Stimulated activated naive CD8-positive, alpha-beta T cell treated with anti-CD3 and anti-CD28 coated beads, Interleukin-15, Interleukin-2, amounts not matched to agents 100 U/mL and 50 U/mL, for 24 hours (primary cell): ENCODE results near the gene UBE2R2.
"Not testable (repeated sequence)": the region's sequence is repeated elsewhere in the genome, so short reads cannot be mapped to it uniquely, and the experiment has no call there.

Experiments used
- ATAC-seq: fragments of 150-1000 bp; cut with Tn5 transposase; one replicate; pipeline ENCODE4 v1.10.0; 2021
- DNase-seq: peaks from one replicate; pipeline ENCODE4 v3.0.0; 2021

The UBE2R2 gene

DNA sequence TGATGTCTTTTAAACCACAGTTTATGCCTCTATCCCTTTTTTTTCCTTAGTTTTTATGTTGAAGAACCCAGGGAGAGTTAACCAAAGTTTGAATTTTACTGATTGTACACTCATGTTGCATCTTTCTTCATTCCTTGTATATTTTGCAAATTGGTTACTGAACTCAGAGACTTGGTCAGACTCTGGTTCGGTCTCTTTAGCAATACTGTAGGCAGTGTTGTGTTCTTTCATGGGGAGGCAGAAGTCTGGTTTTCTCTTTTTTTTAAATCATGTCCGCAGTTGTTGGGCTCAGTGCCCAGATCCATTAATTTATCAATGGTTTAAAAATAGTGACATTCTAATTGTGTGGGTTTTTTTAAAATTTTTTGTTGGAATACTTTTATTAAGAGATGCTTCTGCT, 23.4 kb downstream of the UBE2R2 start:
- ATAC-seq (no peak), DNase-seq (no peak)

DNA sequence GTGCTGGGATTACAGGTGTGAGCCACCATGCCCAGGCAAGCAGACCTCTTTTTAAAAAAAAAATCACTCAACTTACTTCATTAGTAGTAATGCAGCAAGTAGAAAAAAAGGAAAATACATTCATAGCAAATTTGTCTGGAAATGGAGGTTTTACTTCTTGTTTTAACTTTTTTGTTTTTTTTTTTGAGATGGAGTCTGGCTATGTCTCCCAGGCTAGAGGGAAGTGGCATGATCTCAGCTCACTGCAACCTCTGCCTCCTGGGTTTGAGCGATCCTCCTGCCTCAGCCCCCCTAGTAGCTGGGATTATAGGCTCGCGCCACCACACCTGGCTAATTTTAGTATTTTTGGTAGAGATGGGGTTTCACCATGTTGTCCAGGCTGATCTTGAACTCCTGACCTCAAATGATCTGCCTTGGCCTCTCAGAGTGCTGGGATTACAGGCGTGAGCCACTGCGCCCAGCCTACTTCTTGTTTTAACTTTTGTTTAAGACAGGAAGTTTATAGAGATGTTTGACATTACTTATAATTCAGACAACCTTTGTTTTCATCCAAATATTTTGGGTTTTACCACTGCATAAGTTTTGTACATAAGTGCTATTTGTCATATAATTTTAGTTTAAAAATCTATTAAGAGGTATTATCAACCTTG, 26.5 kb downstream of the UBE2R2 start:
- DNase-seq = no peak
- ATAC-seq = no peak

DNA sequence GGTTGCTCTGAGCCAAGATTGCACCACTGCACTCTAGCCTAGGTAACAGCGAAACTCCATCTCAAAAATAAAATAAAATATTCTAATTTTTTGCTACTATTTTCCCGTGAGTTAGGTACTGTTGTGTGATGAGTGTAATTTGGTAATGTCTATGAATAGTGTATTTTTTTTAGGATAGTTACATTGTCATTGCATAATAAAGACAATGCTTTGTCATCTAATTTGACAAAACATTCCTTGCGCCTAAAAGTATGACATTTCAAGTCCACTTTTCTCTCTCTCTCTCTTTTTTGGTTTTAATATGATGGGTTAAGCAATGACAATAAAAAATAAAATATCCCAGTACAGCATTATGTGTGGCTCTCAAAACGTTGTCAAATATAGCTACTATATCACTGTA, 29.3 kb downstream of the UBE2R2 start:
- no peak for DNase-seq
- ATAC-seq = no peak

DNA sequence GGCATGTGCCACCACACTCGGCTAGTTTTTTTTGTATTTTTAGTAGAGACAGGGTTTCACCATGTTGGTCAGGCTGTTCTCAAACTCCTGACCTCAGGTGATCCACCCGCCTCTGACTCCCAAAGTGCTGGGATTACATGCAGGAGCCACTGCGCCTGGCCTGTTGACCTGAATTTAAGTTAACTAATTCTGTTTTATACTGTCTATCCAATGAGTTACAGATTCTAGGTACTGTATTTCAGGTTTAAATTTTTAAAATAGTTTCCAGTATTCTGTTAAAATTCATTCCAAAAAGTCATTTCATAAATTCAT, 30.9 kb downstream of the UBE2R2 start:
- not testable (repeated sequence) for DNase-seq

DNA sequence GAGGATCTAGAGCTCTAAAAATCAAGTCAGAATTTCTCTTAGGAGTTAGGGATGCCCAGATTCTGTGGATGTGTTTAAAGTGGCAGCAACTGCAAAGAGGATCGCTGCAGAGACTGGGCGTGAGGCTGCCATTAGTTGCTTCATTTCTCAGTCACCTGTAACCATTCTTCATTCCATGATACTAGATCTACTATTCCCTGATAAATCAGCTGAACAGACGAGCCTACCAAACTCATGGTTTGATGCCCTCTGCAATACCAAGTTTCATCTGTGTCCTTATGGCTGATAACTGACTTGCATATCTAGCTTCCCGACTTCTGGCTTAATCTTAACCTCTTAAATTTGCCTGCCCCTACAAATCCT, 33.3 kb downstream of the UBE2R2 start:
- ATAC-seq = no peak
- no peak for DNase-seq

More for the DNA sequence above, 30.9 kb downstream of the UBE2R2 start:
- not testable (repeated sequence) for ATAC-seq

DNA sequence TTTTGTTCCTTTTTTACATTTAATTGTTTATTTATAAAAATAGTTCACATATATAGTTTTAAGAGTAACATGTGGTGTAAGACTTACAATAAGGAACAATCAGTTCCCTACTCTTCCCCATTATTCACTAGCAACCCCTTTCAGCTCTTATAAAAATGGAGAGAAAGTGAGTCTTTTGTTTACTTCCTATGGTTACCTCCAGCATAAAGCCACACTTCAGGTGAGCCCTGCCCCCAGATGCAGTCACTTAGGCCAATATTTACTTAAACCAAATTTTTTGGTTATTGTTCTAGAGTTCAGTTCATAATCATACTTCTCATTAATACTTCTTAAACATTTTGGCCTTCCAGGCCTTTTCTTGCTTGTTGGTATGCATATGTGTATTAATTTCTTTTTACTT, 33.7 kb downstream of the UBE2R2 start:
- ATAC-seq (no peak), DNase-seq (no peak)

DNA sequence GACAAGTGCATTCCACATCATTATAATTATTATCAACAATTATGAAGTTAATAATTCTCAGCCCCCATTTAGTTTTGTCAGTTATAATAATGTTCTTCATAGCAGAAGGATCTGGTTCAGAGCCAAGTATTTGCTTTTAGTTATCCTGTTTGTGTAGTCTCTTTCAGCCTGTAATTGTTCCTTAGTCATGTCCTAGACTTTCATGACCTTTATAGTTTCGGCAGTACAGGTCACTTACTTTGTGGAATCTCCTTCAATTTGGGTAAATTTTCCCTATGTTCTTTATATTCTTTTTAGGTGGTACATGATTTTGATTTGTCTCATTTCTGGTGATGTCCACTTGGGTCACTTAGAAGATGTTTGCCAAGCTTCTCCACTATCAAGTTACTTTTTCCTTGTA, 34.3 kb downstream of the UBE2R2 start:
- DNase-seq (no peak), ATAC-seq (no peak)

DNA sequence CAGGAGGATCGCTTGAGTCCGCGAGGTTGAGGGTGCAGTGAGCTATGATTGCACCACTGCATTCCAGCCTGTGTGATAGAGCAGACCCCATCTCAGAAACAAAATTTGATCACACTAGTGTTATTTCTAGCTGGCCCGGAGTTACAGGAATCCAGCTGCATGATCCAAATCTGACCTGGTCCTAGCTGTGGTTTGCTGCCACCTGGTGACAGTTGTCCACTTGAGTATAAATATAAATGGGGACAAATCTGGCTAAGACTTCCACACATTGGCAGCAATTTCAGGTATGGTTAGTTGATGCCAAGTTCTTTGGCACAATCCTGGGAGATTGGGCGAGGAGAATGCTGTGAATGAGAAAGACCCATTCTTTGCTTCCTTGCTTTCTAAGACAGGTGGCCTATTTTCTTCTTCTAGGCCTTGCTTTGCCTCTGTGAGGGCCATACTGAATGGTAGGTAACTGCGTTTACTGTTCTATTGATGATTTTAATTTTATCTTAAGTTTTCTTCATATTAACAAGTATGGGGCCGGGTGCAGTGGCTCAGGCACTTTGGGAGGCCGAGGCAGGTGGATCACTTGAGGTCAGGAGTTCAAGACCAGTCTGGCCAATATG, 35.4 kb downstream of the UBE2R2 start:
- DNase-seq = peak; percentile 43
- no peak for ATAC-seq

DNA sequence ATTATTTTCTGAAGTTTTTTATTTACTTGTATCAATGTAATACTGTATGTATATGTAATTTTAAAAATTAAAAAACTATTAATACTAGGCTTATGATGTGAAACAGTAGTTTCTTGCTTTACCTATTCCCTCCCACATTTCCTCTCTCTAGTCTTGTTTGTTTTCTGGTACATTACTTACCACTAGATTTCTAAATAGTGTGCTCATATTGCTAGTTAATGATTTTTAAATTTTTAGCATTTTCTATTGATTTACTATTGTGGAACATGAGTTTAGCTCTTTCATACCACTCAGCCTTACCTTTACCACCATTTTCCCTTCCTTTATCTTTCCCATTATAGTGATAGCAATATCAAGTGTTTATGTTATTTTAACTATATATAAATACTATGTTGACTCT, 39.3 kb downstream of the UBE2R2 start:
- DNase-seq = no peak
- ATAC-seq = no peak

DNA sequence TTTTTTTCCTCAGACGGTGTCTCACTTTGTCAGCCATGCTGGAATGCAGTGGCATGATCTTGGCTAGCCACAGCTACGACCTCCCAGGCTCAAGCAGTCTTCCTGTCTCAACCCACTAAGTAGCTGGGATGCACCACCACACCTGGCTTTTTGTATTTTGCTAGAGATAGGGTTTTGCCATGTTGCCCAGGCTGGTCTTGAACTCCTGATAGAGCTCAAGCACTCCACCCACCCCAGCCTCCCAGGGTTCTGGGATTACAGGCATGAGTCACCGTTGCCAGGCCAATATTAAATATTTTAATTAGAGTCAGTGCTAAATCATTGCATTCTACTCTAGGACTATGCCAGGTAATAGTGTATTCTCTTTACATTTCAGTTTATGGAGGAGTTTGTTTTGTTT, 41.5 kb downstream of the UBE2R2 start:
- ATAC-seq (no peak), DNase-seq (no peak)

DNA sequence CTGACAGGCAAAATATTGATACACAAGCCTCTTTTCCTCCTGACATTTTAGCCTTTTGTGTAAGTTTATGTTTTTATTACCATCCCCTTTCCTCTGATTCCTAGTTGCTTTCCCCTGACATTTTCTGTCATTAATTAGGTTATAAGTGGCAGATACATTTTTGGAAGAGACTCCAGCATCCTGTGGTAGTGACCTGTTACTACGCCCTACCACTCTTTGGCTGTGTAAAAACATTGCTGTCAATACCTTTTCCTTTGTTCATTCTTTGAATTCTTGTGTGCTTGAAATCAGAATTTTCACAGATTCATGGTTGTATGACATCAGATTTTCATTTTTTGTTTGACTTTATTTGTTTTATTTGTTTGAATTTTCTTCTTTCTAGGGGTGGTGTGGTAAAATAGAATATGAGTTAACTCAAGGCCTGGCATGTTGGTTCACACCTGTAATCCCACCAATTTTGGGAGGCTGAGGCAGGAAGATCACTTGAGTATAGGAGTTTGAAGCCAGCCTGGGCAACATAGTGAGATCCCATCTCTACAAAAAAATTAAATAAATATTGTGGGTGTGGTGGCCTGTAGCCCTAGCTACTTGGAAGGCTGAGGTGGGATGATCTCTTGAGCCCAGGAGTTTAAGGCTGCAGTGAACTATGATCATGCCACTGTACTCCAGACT, 43.4 kb downstream of the UBE2R2 start:
- no peak for DNase-seq
- ATAC-seq = no peak

DNA sequence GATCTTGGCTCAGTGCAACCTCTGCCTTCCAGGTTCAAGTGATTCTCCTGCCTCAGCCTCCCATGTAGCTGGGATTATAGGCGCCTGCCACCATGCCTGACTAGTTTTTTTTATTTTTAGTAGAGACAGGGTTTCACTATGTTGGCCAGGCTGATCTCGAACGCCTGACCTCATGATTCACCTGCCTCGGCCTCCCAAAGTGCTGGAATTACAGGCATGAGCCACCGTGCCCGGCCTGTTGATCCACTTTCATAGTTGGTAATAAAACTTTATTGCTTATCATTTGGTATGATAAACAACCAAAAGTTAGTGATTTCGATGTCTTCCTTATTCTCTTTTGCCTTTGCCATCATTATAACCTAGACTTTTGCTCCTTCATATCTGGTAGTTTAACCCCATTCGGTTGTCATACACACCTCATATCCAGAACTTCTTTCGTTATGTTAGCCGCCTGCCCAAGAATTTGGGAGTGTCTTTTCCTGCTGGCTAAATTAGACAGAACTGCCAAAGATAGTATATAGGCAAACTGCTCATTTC, 45.0 kb downstream of the UBE2R2 start:
- no peak for DNase-seq
- no peak for ATAC-seq

DNA sequence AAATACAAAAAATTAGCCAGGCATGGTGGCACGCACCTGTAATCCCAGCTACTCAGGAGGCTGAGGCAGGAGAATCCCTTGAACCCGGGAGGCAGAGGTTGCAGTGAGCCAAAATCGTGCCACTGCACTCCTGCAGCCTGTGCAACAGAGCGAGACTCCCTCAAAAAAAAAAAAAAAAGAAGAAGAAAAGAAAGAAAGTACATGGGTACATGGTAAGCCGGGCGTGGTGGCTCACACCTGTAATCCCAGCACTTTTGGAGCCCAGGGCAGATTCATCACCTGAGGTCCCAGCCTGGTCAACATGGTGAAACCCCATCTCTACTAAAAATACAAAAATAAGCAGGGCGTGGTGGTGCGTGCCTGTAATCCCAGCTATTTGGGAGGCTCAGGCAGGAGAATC, 46.1 kb downstream of the UBE2R2 start:
- not testable (repeated sequence) for ATAC-seq, DNase-seq

DNA sequence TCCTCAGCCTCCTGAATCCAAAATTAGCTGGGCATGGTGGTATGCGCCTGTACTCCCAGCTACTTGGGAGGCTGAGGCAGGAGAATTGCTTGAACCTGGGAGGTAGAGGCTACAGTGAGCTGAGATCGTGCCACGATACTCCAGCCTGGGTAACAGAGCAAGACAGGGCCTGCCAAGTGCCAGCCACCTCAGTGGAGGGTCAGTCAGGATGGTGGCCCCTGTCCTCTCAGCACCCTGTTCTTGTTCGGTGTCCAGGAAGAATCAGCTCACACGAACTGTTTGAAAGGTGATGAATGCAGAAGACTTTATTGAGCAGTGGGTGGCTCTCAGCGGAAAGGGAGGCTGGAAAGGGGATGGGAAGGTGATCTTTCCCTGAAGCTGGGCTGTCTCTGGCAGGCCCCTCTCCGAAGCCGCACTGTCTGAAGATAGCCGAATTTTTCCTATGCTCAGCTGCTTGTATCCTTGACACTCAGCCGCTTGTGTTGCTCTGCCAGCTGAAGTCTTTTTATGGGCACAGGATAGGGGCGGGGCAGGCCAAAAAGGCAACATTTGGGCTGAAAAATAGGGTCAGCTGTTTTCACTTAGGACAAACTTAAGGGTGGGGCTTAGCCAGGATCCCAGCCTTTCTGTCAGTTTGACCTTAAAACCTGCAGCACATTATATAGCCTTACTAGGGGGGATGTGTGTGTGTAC, 50.9 kb downstream of the UBE2R2 start:
- ATAC-seq = no peak
- no peak for DNase-seq

DNA sequence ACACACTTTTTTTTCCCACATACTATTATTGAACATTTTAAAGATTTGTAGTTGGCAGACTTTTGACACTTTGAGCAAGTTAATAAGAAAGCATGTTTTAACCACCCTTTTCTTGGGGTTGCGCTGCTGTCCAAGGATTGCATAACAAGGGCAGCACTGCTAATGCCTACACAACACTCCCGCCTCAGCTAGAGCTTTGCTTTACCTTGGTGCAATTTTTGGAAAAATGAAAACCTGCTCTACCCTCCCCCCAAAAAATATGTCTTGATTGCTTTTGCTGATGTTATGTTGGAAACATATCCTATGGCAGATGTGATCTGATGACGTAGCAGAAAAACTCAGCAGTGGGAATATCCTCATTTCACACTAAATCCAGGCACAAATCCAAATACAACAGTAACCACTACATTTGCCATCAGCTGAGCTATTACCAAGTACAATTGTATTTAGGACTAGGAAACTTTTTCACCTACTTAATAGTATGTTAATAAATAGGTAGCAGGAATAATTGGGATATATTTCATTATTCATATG, 51.5 kb downstream of the UBE2R2 start:
- DNase-seq (no peak), ATAC-seq (no peak)

DNA sequence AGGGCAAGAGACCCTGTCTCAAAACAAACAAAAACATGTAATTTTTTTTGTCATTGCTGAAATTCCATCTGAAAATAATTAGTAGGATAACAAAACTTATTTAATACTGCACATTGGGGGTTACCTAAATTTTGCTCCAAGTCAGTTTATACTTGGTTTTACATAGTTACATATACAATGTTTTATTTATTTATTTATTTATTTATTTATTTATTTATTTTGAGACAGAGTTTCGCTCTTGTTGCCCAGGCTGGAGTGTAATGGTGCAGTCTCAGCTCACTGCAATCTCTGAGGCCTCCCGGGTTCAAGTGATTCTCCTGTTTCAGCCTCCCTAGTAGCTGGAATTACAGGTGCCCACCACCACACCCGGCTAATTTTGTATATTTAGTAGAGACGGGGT, 52.3 kb downstream of the UBE2R2 start:
- DNase-seq, ATAC-seq: not testable (repeated sequence)

DNA sequence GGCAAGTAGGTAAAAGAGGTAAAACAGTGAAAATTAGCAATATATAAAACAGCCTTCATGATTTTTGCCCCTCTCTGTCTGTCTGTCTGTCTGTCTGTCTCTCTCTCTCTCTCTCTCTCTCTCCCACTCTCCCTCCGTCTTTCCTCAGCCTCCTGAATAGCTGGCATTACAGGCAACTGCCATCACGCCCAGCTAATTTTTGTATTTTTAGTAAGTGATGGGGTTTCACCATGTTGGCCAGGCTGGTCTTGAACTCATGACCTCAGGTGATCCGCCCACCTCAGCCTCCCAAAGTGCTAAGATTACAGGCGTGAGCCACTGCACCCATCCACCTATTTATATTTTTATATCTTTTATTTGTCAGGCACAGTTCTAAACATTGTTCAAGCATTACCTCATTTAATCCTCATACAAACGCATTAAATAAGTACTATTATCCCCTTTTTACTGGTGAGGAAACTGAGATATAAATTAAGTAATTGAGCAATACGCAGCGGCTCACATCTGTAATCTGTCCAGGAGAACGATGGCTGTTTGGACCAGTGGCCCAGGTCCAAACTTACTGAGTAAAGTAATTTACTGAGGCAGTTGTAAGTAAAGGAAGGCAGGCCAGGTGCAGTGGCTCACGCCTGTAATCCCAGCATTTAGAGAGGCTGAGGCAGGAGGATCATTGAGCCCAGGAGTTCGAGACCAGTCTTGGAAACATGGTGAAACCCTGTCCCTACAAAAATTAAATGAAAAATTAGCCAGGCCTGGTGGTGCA, 60.9 kb downstream of the UBE2R2 start:
- no peak for ATAC-seq
- DNase-seq = no peak

DNA sequence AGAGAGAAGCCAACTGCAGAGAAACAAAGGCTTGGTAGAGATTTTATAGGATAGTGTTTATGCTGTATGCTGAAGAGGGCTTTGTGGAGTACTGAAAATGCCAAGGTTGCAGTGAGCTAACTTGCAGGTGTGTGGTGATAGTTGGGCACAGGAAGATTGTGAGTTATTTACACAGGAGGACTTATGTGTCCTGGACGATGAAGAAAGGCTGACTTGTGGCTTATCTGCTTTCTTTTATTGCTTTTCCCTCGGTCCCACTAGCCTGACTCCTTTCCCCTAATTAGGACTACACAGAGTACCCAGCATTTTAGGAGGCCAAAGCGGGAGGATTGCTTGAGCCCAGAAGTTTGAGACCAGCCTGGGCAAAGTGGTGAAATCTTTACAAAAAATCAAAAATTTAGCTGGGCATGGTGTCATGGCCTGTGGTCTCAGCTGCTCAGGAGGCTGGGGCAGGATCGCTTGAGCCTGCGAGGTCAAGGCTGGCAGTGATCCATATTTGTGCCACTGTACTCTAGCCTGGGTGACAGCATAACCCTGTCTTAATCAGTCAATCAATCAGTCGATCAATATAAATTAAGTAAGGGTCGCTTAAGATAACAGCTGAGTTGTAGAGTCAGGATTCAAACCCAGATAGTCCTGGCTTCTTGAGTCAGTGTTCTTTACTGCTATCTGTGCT, 61.9 kb downstream of the UBE2R2 start:
- DNase-seq (no peak), ATAC-seq (no peak)

DNA sequence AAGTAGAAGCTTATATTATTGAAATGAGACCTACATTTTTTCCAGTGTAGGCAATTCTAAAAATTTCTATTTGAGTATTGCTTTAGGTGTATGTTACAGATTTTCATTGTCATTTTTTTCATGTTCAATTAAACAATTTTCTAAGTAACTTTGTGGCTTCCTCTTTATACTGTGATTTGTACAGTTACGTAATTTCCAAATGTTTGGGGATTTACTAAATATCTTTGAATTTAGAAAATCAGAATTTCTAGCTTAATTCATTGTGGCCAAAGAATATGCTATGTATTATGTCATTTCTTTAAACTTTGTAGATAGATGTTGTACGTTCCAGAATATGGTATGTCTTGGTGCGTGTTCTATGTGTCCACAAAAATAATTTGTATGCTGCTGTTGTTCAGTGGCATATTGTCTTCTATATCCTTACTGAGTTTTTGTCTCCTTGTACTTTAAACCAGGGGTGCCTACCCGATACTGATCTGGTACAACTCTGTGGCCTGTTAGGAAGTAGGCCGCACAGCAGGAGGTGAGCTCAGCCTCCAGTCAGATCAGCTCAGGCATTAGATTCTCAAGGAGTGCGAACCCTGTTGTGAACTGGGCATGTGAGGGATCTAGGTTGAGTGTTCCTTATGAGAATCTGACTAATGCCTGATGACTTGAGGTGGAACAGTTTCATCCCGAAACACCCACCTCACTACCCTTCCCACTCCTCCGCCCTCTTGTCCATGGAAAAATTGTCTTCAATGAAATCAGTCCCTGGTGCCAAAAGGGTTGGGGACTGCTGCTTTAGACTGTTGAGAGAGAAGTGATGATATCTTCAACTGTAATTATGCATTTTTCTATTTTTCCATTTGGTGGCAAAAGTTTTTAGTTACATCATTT, 63.5 kb downstream of the UBE2R2 start:
- no peak for DNase-seq
- ATAC-seq = no peak

DNA sequence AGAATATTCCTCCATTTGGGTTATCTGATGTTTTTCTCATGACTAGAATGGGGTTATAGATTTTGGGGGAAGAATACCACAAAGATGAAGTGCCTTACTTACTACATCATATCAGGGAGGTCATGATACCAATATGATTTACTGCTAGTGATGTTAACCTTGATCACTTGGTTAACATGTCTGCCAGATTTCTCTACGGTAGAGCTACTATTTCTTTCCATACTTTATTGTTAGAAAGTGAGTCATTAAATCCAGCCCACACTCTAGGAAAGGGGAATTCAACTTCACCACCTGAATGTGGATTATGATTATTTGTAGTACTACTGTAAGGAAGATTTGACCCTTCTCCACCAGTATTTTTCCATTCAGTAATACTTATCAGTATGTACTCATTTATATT, 64.7 kb downstream of the UBE2R2 start:
- ATAC-seq (peak; percentile 89), DNase-seq (no peak)
